Natural killer cell treated with Interleukin-12 subunit alpha and Interleukin-12 subunit beta and Interleukin-15 and Interleukin-18, amount 100 ng/mL, for 72 hours (primary cell): ENCODE data around the gene PHACTR3. TPM values are rescaled to one million over a fixed set of nuclear protein-coding genes. Genes with fewer than 3 reads are reported as not detected.

ENCODE experiments used
- ATAC-seq, 2 donors: fragments of 150-1000 bp; cut with Tn5 transposase in 1 of 2; sonication (Bioruptor Pico), chemical (Tn5 transposase) in 1 of 2; 2 replicates each; pipeline ENCODE4 v1.10.0; 2021
- DNase-seq: peaks from one replicate; pipeline ENCODE4 v3.0.0; 2022; ENCODE audit warnings: low spot score
- H3K27ac Mint-ChIP-seq, 2 donors: 1 replicate in 1 of 2; 2 replicates in 1 of 2; pipeline ENCODE4 v1.8.0; 2022; ENCODE audit warnings: mixed read lengths in 2 of 2, mild to moderate bottlenecking in 1 of 2, moderate library complexity in 1 of 2
- H3K27me3 Mint-ChIP-seq, 2 donors: 1 replicate in 1 of 2; 2 replicates in 1 of 2; pipeline ENCODE4 v1.8.0; 2022; ENCODE audit warnings: mixed read lengths in 2 of 2
- H3K36me3 Mint-ChIP-seq: one replicate; pipeline ENCODE4 v1.8.0; 2022; ENCODE audit warnings: mixed read lengths
- H3K4me1 Mint-ChIP-seq, 2 donors: 1 replicate in 1 of 2; 2 replicates in 1 of 2; pipeline ENCODE4 v1.8.0; 2022; ENCODE audit warnings: low read depth in 2 of 2, mixed read lengths in 2 of 2, mild to moderate bottlenecking in 1 of 2
- H3K4me3 Mint-ChIP-seq: one replicate; pipeline ENCODE4 v1.8.0; 2022; ENCODE audit warnings: mixed read lengths
- H3K9me3 Mint-ChIP-seq: 2 replicates; pipeline ENCODE4 v1.8.0; 2022; ENCODE audit warnings: mixed read lengths
- total RNA-seq, 2 donors: library from RNA; stranded (reverse); gene quantifications; one replicate each; pipeline ENCODE4 v1.2.3, GENCODE V29; 2022

PHACTR3 gene
- total RNA-seq, 2 donors from 2014 or later, result not detected

- Mint-ChIP-seq H3K4me3 (no peak overlapping the region), H3K36me3 (no peaks in the 10 kb centered on the region), H3K27ac (no peak overlapping the region), H3K27me3 (peaks cover 0 to 3% of the 10 kb centered on the region in 2 donors), H3K4me1 (no peaks in the 10 kb centered on the region), H3K9me3 (no peaks in the 10 kb centered on the region)
- no peak for ATAC-seq
- no peak for DNase-seq
These were observed 173.0 kb downstream of the PHACTR3 start for GRCh38 chr20:59777331-59777725.

DNA sequence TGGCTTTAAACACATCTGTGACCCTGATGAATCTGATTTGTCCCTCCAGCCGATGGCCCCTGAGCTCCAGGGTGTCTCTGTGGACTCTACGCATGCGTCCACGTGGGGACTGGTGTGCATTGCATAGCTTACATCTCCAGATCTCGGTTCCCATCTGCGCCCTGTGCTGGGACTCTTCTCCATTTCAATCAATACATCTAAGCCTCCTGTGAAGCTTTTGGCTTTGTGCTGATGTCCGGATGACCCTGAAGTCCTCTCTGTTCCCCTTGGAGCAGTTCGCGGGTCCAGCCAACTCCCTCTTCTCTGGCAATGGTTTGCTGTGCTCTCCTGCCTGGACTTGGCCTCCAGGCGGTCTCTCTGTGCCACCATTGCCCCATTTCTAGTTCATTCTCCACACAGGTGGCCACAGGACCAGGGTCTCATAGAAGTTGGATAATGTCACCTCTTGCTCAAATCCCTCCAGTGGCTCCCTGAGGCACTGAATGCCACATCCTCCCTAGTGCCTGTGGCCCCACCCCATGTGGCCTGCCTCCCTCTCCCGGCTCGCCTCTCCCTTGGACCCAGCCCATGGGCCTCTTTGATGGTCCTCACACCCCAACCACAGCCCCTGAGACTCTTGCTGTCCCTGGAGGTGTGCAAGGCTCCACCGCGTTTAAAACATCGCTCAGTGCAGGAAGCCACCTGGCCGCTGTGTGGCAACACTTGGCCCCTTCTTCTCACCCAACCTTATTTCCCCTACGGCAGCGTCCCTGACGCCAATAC is 173.7 kb downstream of the PHACTR3 start:
- Mint-ChIP-seq H3K27me3 (peaks cover 0 to 3% of the 10 kb centered on the region in 2 donors), H3K4me3 (no peak overlapping the region), H3K4me1 (no peaks in the 10 kb centered on the region), H3K36me3 (no peaks in the 10 kb centered on the region), H3K27ac (no peak overlapping the region), H3K9me3 (no peaks in the 10 kb centered on the region)
- ATAC-seq (peak in 1 of 2 donors; percentile 10), DNase-seq (no peak)

- ATAC-seq (no peak), DNase-seq (no peak)
- Mint-ChIP-seq H3K4me1 (no peaks in the 10 kb centered on the region), H3K27me3 (peaks cover 0 to 3% of the 10 kb centered on the region in 2 donors), H3K4me3 (no peak overlapping the region), H3K9me3 (no peaks in the 10 kb centered on the region), H3K36me3 (no peaks in the 10 kb centered on the region), H3K27ac (no peak overlapping the region)
These were observed 174.4 kb downstream of the PHACTR3 start for GRCh38 chr20:59778615-59779200.

GRCh38 chr20:59779656-59780380 is 175.5 kb downstream of the PHACTR3 start:
- H3K9me3 Mint-ChIP-seq, result no peaks in the 10 kb centered on the region
- no peak overlapping the region for H3K4me3 Mint-ChIP-seq
- DNase-seq (no peak), ATAC-seq (no peak)
- H3K27me3 Mint-ChIP-seq, result peaks cover 0 to 3% of the 10 kb centered on the region in 2 donors
- H3K36me3 Mint-ChIP-seq, result no peaks in the 10 kb centered on the region
- H3K4me1 Mint-ChIP-seq, result no peaks in the 10 kb centered on the region
- H3K27ac Mint-ChIP-seq, result no peak overlapping the region

GRCh38 chr20:59780494-59781185 is 176.3 kb downstream of the PHACTR3 start:
- H3K27me3 Mint-ChIP-seq, result peaks cover 0 to 3% of the 10 kb centered on the region in 2 donors
- ATAC-seq (no peak), DNase-seq (no peak)
- no peaks in the 10 kb centered on the region for H3K36me3 Mint-ChIP-seq
- H3K27ac Mint-ChIP-seq, result no peak overlapping the region
- no peaks in the 10 kb centered on the region for H3K4me1 Mint-ChIP-seq
- H3K9me3 Mint-ChIP-seq, result no peaks in the 10 kb centered on the region
- no peak overlapping the region for H3K4me3 Mint-ChIP-seq

- Mint-ChIP-seq H3K36me3 (no peaks in the 10 kb centered on the region), H3K4me1 (no peaks in the 10 kb centered on the region), H3K9me3 (no peaks in the 10 kb centered on the region), H3K27me3 (peaks cover 0 to 3% of the 10 kb centered on the region in 2 donors), H3K4me3 (no peak overlapping the region), H3K27ac (no peak overlapping the region)
- DNase-seq, result no peak
- no peak for ATAC-seq
These were observed 176.9 kb downstream of the PHACTR3 start for GRCh38 chr20:59781226-59781625.

DNA sequence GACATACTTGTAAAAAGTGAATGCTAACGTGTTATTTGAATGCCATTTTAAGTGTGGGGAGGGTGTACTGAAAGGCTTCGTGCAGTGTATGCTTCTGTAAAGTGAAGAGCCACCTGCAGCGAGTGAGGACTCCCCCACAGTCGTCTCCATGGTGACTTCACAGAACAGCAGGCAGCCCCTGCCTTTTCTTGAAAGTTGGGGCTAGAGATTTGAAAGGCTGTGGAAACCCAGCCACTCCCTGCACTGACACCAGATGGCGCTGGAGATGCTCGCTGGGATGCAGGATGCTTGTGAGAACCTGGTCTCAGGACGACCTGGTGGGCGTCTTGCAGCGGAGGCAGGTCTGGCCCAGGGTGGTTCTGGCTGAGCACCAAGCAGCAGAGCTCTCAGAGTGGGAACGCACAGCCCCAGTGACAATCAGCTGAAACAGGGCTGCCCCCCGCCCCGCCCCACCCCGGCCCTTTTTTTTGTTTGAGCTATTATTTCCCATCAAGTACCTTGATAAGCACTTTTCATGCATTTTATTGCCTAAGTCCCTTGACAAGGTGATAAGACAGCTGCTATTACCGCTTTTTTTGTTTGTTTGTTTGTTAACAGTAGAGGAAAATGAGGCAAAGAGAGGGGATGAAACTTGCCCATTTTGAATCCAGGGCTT is 178.8 kb downstream of the PHACTR3 start:
- Mint-ChIP-seq H3K27me3 (peaks cover 5 to 10% of the 10 kb centered on the region in 2 donors), H3K27ac (no peak overlapping the region), H3K9me3 (no peaks in the 10 kb centered on the region), H3K4me3 (no peak overlapping the region), H3K4me1 (no peaks in the 10 kb centered on the region), H3K36me3 (no peaks in the 10 kb centered on the region)
- ATAC-seq, result no peak
- DNase-seq, result no peak

GRCh38 chr20:59783641-59784010 is 179.3 kb downstream of the PHACTR3 start:
- Mint-ChIP-seq H3K36me3 (no peaks in the 10 kb centered on the region), H3K4me1 (no peaks in the 10 kb centered on the region), H3K27ac (no peak overlapping the region), H3K4me3 (no peak overlapping the region), H3K9me3 (no peaks in the 10 kb centered on the region), H3K27me3 (peaks cover 3 to 15% of the 10 kb centered on the region in 2 donors)
- ATAC-seq (no peak), DNase-seq (no peak)

- Mint-ChIP-seq H3K36me3 (no peaks in the 10 kb centered on the region), H3K4me3 (no peak overlapping the region), H3K27me3 (peaks cover 3 to 23% of the 10 kb centered on the region in 2 donors), H3K9me3 (no peaks in the 10 kb centered on the region), H3K27ac (no peak overlapping the region), H3K4me1 (no peaks in the 10 kb centered on the region)
- ATAC-seq, result no peak
- DNase-seq, result no peak
These were observed 180.0 kb downstream of the PHACTR3 start for GRCh38 chr20:59784365-59784764.

- Mint-ChIP-seq H3K27me3 (peaks cover 3 to 24% of the 10 kb centered on the region in 2 donors), H3K27ac (no peak overlapping the region), H3K4me1 (no peaks in the 10 kb centered on the region), H3K4me3 (no peak overlapping the region), H3K36me3 (no peaks in the 10 kb centered on the region), H3K9me3 (no peaks in the 10 kb centered on the region)
- no peak for ATAC-seq
- DNase-seq, result no peak
These were observed 180.7 kb downstream of the PHACTR3 start for GRCh38 chr20:59784791-59785668.

GRCh38 chr20:59785669-59785959 is 181.3 kb downstream of the PHACTR3 start:
- no peaks in the 10 kb centered on the region for H3K4me1 Mint-ChIP-seq
- H3K36me3 Mint-ChIP-seq, result no peaks in the 10 kb centered on the region
- peaks cover 3 to 29% of the 10 kb centered on the region in 2 donors for H3K27me3 Mint-ChIP-seq
- no peak overlapping the region for H3K4me3 Mint-ChIP-seq
- DNase-seq (no peak), ATAC-seq (no peak)
- no peaks in the 10 kb centered on the region for H3K9me3 Mint-ChIP-seq
- no peak overlapping the region for H3K27ac Mint-ChIP-seq

DNA sequence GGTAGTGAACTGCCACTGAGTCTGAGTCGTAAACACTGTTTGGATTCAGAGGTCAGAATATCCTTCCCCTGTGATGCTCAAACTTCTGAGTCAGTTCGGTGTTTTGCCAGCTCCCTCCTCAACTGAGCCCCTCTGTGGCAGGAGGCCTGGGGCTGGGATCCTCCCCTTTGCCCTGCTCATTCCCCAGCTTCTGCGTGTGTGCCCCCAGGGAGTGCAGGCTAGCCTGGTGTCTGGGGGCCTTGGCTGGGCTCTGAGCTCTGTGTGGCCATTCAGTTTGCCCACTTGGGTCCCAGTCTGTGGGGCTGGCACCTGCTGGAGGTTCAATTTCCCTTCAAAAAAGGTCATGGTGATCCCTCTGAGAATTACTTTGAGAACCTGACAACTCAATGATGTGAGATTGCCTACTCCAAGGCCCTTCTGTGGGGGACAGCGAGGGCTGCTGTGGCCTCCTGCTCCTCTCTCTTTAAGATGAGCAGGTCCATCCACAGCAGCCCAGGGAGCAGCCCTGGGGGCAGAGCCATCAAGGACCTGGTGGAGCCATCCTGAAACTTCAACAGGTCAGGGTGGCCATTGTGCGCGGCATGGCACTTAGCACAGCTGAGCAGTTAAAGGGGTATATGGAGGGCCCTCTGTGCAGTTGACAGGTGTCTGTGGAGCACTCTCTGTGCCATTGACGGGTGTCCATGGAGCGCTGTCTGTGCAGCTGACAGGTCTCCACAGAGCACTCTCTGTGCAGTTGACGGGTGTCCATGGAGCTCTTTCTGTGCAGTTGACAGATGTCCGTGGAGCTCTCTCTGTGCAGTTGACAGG is 181.9 kb downstream of the PHACTR3 start:
- ATAC-seq (no peak), DNase-seq (no peak)
- Mint-ChIP-seq H3K4me1 (no peaks in the 10 kb centered on the region), H3K27me3 (peaks cover 3 to 30% of the 10 kb centered on the region in 2 donors), H3K27ac (no peak overlapping the region), H3K9me3 (no peaks in the 10 kb centered on the region), H3K36me3 (no peaks in the 10 kb centered on the region), H3K4me3 (no peak overlapping the region)
